Activated T-cell treated with anti-CD3 and anti-CD28 coated beads for 24 hours (primary cell): ENCODE measurements around the gene NIM1K.
"Not testable (repeated sequence)": the region's sequence is repeated elsewhere in the genome, so short reads cannot be mapped to it uniquely, and the experiment has no call there.

Experiments
- DNase-seq: peaks from one replicate; pipeline ENCODE4 v3.0.0-alpha.2; 2020; ENCODE audit warnings: low read depth

The NIM1K gene

DNA sequence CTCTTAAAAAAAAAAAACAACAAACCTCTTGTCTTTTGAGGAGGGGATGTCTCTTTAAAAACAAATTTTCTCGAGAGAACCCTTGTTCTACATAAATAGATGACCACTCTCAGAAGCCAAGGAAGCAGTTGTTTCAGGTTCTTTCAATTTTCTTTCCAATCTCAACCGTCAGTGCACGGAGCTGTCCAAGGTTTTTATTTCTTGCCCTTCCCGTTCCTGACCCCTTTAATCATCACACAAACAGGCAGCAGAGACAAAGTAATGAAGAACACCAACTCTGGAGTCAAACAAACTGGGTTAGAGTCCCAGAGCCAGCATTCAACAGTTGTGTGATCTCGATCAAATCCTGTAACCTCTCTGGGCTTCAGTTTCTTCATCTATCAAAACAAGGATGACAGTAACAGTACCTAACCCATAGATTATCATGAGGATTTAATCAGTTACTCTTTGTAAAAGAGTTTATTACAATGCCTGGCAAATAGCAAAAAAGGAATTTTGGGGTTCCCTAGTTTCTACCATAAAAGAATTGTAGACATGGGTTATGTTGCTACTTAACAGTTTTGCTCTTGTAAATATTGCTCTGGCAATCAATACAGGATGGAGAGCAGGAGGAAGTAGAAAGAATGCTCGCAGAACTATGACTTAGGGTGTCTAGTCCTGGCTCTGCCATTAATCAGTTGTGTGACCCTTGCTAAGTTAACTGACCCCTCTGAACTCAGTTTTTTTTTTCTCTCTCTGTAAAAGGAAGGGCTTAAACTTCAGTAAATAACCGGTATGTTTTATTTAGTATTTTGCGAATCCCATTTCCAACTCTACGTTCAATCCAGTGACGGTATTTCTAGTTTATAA, 1.0 kb upstream of the NIM1K start:
- no peak for DNase-seq

DNA sequence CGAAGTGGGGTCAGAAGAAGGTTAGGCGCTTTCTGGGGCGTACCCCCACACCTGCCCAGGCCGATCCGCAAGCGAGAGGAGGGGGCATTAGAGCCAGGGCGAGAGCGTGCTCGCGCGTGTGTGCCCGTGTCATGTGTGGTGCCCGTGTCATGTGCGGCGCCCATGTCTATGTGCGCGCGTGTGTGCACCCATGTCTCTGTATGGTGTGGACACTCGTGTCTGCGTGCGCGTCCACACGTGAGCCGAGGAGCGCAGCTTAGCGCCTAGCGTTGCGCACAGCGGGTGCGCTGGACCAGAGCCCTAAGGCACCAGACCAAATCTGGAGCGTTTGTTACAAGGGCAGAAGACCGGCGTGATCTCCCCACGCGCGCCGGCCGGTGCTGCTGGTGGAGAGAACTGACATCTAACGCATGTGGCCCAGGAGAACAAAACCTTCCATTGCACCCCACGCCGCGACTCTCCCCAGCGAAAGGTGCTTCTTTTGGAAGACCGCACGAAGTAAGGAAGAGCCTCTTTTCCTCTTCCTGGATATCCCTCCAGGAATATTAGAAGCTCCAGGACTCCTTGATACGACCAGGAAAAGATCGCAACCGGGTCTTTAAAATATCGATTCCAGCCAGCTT, 644 bp downstream of the NIM1K start:
- peak; percentile 0 for DNase-seq

DNA sequence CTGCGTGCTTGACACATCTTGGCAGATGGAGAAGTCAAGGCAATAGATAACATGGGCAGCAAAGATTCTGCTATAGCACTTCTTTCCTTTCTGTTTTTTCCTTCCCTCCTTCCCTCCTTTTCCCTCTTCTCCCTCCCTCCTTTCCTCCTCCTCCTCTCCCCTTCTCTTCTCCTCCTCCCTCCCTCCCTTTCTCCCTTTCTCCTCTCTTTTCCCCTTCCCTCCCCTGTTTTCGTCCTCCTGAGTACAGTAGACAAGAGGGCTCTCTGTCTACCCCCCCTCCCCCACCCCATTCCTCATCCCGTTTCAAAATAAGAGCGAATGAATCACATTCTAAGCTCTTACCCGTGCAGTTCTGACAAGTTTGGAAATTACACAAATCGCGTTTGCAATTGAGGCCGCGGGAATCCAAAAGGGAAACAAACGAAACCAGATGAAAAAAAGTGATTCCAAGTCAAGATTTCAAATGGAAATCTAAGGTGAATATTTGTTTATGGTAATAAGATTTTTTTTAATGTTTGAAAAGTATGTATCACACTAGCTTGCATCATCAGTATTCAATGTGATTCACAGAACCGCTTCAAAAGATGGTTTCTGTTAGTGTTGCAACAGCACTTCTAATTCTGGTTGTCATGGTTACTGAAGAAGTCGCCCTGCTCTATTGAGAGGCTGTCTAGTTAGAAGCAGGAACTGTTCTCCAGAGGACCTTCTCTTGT, 1.3 kb downstream of the NIM1K start:
- DNase-seq: peak; percentile 34

DNA sequence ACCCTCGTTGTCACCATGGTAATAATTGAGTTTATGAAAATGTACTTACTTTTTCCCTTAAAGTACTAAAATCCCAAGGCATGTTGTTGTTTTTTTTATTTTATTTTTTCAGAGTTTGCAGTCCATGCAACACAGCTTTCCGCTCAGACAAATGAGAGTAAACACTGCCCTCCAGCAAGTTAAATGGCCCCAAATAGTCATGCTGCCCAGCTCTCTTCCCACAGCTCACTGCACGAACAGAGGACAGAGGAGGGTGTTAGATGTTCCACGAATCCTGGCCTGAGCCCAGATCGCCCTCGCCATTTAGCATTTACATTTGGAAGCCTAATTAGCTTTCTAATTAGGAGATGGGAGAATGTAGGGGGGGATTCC, 1.9 kb downstream of the NIM1K start:
- no peak for DNase-seq

DNA sequence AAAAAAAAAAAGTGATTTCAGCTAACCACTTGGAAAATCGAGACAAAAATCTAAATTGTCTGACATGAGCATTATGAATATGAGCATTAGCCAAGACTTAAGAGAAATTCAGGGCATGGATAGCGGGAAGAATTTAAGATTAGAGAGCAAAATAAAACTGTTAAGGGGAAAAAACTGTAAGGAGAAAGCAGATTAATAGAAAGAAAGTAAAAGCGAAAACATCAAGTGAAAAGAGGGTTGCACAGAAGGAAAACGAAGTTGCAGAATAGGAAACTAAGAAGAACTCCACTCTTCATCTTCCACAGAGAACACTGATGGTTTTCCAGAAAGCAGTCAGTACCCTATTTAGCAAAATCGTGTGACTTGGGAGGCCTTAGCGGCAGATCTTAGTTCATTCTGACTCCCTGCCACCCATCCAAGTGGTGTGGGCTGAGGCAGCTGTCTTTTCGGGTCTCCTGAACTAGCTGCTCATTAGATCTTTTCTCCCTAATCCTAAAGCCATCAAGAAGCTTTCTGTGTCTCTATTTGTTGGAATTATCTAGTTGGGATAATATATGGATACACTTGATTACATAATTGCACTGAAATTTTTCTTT, 3.7 kb downstream of the NIM1K start:
- DNase-seq: no peak

DNA sequence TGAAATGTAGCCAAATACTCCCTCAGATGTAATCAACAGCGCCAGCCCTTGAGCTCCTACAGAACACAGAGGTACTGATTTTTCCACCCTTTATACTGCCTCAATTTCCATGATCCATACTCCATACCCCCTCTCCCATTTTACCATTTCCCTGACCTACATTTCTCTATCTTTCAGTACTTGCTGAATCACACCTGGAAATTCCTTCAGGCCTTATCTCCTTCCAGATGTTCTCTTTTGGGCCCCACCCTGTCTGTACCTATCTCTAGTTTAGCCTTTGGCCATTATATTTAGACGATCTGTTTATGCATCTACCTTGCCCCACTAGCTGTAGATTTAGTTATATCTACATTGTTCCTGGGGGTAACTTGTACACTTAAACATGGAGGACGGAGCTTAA, 5.5 kb downstream of the NIM1K start:
- no peak for DNase-seq

DNA sequence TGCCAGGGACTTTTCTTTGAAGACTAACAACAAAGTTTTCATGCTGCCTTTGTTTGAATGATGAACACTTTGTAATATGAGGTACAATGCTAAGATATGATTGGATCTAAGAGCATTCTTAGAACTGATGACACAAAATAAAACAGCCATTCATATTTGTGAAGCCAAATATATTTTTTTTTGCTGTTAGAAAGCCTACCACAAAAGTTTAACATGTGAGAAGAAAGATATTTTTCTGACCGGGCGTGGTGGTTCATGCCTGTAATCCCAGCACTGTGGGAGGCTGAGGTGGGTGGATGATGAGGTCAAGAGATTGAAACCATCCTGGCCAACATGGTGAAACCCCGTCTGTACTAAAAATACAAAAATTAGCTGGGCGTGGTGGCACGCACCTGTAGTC, 9.4 kb downstream of the NIM1K start:
- not testable (repeated sequence) for DNase-seq

DNA sequence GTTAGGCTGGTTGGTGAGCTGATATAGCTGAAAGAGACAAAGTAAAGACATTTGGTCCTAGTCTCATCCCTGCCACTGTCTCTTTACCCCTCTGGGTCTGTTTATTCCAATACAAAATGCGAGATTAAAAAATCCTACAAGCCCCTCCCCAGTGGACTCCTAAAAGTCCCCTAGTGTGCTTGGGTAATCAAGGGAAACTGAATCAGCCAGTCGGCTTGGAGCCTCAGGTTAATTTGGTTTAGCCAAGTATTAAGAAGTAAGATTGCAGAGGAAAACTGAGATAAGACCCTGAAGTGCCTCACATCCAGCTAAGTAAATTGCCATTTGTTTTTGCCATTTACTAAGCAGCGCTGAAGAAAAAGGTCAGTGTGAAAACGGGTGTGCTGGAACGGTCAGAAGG, 10.4 kb downstream of the NIM1K start:
- DNase-seq: no peak

DNA sequence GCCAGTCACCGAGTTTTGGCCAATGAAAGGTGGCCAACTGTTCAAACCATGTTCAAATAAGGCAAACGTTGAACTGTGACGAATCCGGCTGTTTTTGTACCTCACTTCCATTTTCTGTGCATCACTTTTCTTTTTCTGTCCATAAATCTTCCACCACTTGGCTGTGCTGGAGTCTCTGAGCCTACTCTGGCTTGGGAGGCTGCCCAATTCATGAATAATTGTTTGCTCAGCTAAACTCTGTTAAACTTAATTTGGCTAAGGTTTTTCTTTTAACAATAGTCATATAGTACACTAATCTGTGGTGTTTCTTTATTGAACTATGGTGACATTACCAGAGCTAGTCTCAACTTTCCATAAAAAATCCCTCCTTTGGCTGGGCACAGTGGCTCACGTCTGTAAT, 11.3 kb downstream of the NIM1K start:
- no peak for DNase-seq

DNA sequence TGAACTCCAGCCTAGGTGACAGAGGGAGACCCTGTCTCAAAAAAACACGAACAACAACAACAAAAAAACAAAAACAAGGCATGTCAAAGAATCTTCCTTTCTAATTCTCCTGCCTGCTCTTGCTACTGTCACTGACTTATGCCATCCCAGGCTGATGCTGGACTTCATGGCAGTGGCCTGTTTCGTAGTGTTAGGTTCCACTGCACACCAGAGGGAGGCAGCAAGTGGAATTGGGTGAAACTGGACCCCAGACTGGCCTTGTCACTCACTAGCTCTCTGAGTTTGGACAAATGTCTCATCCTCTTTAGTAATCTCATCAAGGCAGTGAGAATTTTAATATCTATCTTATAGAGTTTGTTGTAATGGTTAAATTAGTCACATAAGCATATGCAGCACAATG, 12.9 kb downstream of the NIM1K start:
- DNase-seq: no peak

DNA sequence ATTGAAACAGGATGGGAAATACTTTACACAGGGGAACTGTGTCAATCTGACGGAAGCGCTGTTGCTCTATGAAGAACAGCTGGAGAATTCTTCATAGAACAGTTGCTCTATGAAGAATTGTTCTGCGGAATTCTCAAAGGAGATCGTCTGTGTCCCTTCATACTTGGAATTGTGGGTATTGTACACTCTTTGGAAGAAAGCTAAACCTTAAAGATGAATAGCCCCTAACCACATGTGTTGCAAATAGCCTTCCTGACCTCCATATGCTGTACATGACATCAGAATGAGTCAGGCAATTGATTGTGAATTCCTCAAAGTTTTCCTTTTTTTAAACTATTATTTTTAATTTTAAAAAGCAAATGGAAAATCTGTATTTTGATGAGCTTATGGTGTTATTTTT, 15.6 kb downstream of the NIM1K start:
- DNase-seq: no peak

DNA sequence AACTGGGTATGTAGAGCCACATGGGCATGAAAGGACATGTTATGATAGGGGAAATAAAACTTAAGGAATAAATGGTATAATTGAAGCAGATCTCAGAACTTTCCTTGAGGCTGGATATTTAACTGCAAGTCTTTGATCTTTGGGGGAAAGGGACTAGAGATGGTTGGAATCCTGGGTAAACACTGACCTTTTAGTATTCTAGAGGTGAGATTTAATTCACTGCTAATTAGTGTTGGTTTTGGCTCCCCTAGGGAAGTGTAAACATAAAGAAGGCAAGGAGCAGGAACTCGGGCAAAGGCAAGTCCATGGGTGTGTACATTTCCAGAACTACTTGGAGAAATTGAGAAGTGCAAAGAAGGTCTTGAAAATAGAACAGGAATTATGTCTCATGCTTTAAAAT, 16.6 kb downstream of the NIM1K start:
- DNase-seq: no peak

DNA sequence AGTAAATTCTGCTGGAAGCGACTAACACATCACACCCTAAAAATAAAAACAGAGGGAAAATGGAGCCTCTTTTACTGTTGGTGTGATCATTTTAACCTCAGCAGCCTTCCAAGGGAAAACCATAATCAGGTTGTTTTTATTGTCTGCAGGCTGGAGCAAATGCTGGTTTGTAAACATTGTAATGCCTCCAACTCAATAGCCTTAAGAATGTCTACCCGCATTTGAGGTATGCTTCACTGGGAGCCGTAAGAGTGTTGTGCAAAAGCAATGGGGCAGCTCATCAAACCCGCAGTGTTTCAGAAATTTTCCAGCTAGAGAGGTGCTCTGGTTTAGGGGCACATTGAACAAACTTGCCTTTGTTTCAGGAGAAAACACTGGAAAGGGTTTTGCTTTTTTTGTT, 17.0 kb downstream of the NIM1K start:
- DNase-seq: no peak

DNA sequence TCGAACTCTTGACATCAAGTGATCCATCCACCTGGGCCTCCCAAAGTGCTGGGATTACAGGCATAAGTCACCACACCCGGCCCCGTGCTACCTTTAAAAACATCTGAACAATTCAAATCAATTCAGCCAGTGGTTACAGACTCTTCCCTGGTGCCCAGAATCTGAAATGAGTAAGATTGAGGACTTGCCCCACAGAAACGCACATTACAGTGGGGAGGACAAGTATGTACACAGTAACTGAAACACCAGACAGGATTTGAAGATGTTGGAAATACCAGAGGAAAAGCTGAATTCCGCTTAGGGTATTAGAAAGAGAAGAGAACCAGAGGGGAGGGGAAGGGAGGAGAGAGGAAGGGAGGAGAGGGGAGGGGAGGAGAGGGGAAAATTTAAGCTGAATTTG, 17.8 kb downstream of the NIM1K start:
- no peak for DNase-seq

DNA sequence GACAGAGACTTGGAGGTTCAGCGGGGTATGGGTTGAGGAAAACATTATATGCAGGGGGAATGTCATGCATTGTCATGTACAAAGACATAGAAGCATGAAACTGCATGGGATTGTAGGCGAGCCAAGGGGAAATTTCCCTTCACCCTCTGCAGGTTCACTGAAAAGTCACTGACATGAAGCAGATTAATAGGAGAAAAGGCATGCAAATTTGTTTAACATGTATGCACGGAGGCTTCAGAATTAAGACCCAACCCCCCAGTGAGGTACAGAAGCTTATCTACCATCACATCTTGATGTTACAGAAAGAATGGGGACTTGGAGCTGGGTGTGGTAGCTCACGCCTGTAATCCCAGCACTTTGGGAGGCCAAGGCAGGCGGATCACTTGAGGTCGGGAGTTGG, 18.5 kb downstream of the NIM1K start:
- no peak for DNase-seq

DNA sequence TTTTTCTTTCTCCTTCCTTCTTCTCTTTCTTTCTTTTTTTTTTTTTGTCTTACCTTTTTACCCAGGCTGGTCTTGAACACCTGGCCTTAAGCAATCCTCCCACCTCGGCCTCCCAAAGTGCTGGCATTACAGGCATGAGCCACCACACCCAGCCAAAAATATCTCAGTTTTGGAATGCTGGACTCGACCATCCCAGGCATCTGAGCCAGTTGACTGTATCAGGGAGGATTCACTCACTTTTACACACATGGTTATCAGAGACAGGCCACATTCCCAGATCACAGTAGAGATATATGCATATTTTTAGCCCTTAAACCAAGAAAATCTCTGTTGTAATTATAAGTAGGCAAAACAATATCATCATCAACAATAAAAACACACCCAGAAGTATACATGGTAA, 21.9 kb downstream of the NIM1K start:
- DNase-seq: no peak

DNA sequence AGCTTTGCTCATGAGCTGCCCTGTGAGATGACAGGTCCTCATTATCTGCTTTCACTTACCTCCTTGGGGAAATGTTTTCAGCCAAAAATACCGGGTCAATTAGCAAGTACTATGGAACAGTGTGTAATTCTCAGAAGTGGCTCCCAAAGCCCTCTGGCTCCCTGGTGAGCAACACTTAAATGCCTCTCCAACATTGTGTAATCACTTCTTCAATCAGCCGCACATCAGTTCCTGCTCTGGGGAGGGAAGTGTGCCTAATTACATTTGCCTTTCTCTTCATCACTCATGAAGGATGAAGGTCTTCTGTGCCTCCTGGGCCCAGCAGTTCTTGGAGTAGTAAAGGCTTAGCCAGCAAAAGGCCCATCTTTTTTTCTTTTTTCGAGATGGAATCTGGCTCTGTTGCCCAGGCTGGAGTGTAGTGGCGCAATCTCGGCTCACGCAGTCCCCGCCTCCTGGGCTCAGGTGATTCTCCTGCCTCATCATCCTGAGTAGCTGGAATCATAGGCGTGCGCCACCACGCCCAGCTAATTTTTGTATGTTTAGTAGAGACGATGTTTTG, 23.1 kb downstream of the NIM1K start:
- DNase-seq: no peak

DNA sequence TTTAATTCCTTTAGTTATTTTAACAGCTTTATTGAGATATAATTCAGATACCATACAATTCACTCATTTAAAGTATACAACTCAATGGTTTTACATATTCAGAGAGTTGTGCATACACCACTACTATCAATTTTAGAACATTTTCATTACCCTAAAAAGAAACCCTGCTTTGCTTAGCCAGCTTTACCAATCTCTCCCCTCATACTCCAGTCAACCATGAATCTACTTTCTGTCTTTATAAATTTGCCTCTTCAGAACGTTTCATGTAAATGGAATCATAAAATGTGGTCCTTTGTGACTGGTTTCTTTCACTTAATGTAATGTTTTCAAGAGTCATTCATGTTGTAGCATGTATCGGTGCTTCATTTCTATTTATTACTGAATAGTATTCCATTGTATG, 24.9 kb downstream of the NIM1K start:
- no peak for DNase-seq

DNA sequence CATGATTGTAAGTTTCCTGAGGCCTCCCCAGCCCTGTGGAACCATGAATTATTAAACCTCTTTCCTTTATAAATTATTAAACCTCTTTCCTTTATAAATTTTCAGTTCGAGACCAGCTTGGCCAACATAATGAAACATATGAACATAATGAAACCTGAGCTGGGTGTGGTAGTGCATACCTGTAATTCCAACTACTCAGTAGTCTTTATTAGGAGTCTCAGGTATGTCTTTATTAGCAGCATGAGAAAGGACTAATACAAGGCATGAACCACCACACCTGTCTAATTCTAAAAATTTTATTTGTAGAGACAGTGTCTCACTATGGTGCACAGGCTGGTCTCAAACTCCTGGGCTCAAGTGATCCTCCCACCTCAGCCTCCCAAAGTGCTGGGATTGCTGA, 27.1 kb downstream of the NIM1K start:
- no peak for DNase-seq

DNA sequence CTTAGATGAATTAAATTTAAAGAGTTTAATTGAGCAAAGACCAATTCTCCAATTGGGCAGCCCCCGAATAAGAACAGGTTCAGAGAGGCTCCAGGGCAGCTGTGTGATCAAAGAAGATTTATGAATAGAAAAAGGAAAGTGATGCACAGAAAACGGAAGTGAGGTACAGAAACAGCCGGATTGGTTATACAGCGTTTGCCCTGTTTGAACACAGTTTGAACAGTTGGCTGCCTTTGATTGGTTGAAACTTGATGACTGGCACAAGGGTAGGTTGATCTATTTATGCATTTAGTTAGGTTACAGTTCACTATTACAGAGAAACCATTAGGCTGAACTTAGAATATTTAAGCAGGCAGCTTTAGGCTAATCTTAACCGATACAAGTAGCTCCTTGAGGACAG, 29.5 kb downstream of the NIM1K start:
- DNase-seq: no peak

DNA sequence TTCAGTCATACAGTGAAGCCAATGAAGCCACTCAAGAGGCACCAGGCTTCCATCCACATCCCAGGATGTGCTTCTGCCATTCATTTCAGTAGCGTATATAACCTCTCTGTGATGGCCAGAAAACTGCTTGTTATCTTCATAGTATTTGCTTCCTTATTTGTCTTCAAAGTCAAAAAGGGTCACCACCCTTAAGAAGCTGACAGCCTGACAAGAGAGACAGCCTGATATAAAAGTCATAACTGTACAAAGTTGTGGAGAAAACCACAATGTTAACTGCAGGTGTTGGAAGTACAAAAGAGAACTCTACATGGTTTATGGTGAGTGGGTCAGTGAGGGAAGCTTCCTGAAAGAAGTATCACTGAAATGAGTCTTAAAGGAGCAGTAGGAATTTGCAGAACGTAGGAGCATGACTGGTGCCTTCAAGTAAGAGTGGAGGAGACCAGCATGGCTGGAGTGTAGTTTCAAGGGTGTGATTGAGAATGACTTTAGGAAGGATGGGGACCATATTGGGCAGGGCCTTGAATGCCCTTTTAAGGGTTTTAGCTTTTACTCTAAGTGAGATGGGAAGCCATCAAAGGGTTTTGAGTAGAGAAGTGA, 33.7 kb downstream of the NIM1K start:
- DNase-seq: no peak

DNA sequence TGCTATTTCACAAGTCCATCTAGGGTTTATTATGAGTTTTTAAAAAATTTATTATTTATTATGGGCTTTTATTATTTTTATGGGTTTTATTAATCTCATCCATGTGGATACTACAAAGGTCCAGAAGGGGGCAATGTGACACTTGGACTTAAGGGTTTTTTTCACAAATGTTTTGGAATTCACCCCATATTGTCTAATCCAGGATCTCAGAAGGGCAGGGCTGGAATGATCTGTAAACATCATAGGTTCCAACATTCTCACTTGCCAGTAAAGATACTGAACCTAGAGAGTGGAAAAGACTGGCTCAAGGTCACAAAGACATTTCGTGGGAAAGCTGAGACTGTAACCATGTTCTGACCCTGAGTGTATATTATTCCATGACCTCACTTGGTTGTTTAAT, 35.6 kb downstream of the NIM1K start:
- DNase-seq: no peak
